Measurements from ENCODE around the gene SCP2. TPM values are rescaled to one million over a fixed set of nuclear protein-coding genes. Genes with fewer than 3 reads are reported as not detected.
A peak's percentile ranks its signal among the peaks of the same experiment; 100 is the strongest.

The SCP2 gene
- total and polyA plus RNA-seq, 8 donors, result 130 to 208 (median 148) TPM

DNA sequence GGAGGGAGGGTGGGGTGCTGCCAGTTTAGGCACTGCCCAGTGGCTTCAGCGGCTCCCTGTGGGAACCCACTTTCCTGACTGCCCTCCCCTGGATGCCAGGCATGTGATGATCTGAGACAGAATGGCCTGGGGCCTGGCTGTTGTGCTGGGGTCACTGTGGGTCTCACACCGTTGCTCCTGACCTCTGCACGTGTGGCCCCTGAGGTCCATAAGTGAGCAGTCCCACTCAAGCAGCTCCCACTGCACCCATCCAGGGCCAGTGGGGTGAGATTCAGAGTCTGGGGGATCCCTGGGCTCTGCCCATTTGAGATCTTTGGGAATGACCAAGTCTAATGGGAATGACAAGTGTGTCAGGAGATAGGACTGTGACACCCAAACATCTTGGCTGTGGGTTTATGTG is 153.0 kb downstream of the SCP2 start:
- Histone ChIP-seq H3K27ac (no peak overlapping the region), H3K4me3 (no peak overlapping the region), H3K4me1 (no peaks in the 10 kb centered on the region), H3K36me3 (no peaks in the 10 kb centered on the region), H3K27me3 (no peaks in the 10 kb centered on the region), H3K9me3 (no peaks in the 10 kb centered on the region)
- ATAC-seq, result no peak
- TF ChIP-seq, protein P1, sequence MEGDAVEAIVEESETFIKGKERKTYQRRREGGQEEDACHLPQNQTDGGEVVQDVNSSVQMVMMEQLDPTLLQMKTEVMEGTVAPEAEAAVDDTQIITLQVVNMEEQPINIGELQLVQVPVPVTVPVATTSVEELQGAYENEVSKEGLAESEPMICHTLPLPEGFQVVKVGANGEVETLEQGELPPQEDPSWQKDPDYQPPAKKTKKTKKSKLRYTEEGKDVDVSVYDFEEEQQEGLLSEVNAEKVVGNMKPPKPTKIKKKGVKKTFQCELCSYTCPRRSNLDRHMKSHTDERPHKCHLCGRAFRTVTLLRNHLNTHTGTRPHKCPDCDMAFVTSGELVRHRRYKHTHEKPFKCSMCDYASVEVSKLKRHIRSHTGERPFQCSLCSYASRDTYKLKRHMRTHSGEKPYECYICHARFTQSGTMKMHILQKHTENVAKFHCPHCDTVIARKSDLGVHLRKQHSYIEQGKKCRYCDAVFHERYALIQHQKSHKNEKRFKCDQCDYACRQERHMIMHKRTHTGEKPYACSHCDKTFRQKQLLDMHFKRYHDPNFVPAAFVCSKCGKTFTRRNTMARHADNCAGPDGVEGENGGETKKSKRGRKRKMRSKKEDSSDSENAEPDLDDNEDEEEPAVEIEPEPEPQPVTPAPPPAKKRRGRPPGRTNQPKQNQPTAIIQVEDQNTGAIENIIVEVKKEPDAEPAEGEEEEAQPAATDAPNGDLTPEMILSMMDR (IDR thresholded peaks at IDR 0.05), result no peak
- peak in 1 of 4 donors; percentile 38 for DNase-seq
- intact Hi-C loops (cut with DNase I), result no loop called here

DNA sequence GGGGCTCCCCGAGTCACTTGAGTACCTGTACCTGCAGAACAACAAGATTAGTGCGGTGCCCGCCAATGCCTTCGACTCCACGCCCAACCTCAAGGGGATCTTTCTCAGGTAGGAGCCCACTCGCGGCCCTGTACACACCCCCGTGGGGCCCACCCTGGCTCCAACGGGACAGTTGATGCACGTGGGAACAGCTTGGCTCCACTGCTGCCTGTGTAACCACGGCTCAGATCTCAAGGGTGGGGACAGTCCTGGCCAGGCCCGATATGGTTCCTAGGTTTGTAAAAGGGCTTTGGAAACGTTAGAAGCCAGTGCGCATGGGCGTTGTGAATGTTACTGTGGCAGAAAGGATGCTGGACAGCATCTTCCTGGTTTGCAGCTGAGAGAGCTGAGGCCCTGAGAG is 153.7 kb downstream of the SCP2 start:
- ATAC-seq (no peak), DNase-seq (peak in 1 of 4 donors; percentile 59)
- Histone ChIP-seq H3K4me1 (no peaks in the 10 kb centered on the region), H3K36me3 (no peaks in the 10 kb centered on the region), H3K27me3 (no peaks in the 10 kb centered on the region), H3K9me3 (no peaks in the 10 kb centered on the region), H3K4me3 (no peak overlapping the region), H3K27ac (no peak overlapping the region)
- intact Hi-C loops (cut with DNase I), result no loop called here
- TF ChIP-seq, protein P1 (IDR thresholded peaks at IDR 0.05), result no peak

DNA sequence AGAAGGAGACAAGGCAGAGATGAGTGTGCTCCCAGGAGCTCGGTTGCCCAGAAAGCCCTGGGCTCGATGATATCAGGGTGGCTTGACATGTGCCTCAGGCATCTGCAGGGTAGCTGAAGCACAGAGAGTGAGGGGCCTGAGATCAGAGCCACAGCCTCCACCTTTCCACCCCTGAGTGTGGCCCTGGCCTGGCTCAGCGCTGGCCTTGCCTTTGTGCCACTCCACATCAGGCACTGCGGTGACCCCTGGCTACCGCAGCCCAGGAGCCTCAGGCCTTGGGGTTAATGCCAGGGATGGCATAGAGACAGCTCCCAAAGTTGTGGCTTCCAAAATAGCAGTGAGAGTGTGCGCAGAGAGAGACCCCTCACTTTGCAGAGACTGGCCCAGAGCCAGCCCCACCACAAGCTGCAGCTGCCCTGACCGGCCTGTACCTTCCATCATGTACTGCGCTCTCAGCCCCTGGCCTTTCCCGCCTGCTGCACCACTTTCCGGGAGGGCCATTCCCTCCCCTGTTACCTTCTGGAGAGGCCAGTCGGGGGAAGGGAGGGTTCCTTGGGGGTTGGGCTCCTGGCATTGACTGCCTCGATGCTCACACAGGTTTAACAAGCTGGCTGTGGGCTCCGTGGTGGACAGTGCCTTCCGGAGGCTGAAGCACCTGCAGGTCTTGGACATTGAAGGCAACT is 154.4 kb downstream of the SCP2 start:
- H3K27ac ChIP-seq, result no peak overlapping the region
- no peaks in the 10 kb centered on the region for H3K9me3 ChIP-seq
- ATAC-seq, result no peak
- no peaks in the 10 kb centered on the region for H3K4me1 ChIP-seq
- H3K4me3 ChIP-seq, result no peak overlapping the region
- TF ChIP-seq, protein P1 (IDR thresholded peaks at IDR 0.05), result no peak
- DNase-seq, result peak in 1 of 4 donors; percentile 65
- no peaks in the 10 kb centered on the region for H3K27me3 ChIP-seq
- no peaks in the 10 kb centered on the region for H3K36me3 ChIP-seq
- intact Hi-C loops (cut with DNase I), result no loop called here

DNA sequence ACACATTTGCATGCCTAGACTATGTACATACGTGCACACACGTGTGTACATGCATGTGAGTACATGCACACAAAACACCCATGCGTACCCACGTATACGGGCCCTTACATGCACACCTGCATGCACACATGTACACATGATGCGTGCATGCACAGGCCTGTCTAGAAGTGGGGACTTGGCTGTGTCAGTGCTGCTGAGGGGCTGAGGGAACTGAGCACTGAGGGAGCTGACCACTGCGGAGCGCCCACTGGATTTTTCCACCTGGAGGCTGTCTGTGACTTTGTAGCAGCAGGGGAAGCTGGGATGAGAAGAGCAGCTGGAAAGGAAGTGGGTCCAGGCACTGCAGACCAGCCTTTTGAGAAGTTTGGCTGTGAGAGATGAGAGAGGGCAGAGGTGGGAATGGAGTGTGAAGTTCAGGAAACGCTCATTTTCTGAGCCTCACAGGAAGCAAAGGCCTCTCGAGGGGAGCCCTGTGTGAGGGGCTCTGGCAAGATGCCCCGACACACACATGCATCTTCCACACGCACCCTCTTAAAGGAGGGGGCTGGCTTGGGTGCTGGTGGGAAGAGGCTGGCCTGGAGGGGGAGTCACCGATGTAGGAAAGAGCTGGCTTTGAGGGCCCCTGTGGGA is 155.9 kb downstream of the SCP2 start:
- H3K9me3 ChIP-seq, result no peaks in the 10 kb centered on the region
- intact Hi-C loops (cut with DNase I), result no loop called here
- no peaks in the 10 kb centered on the region for H3K36me3 ChIP-seq
- H3K4me1 ChIP-seq, result no peaks in the 10 kb centered on the region
- no peaks in the 10 kb centered on the region for H3K27me3 ChIP-seq
- DNase-seq (peak in 1 of 4 donors; percentile 24), ATAC-seq (no peak)
- no peak overlapping the region for H3K27ac ChIP-seq
- no peak overlapping the region for H3K4me3 ChIP-seq
- TF ChIP-seq, protein P1 (IDR thresholded peaks at IDR 0.05), result no peak
